ENCODE measurements around the gene ATAD1.

DNA sequence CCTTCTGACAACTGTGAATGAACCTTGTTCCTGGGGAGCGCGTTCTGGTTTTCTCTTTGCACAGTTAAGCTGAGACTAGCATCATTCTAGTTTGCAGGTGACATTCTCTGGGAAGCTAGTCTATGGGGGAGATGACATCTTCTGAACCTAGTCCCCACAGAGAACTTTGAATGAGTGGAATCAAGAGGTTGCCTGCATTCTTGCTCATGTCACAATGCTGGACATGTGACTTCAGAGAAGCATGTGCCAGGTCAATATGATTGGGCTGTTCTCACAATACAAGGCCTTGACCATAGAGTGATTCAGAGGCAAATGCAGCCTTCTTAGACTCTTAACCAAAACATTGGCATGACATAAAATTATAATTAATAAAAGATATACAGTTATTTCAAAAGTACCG is 23.2 kb upstream of the ATAD1 start:
- TF ChIP-seq, protein P1, sequence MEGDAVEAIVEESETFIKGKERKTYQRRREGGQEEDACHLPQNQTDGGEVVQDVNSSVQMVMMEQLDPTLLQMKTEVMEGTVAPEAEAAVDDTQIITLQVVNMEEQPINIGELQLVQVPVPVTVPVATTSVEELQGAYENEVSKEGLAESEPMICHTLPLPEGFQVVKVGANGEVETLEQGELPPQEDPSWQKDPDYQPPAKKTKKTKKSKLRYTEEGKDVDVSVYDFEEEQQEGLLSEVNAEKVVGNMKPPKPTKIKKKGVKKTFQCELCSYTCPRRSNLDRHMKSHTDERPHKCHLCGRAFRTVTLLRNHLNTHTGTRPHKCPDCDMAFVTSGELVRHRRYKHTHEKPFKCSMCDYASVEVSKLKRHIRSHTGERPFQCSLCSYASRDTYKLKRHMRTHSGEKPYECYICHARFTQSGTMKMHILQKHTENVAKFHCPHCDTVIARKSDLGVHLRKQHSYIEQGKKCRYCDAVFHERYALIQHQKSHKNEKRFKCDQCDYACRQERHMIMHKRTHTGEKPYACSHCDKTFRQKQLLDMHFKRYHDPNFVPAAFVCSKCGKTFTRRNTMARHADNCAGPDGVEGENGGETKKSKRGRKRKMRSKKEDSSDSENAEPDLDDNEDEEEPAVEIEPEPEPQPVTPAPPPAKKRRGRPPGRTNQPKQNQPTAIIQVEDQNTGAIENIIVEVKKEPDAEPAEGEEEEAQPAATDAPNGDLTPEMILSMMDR (IDR thresholded peaks at IDR 0.05; ENCODE audit: borderline replicate concordance, extremely low read depth, low read length, poor library complexity, severe bottlenecking) = no peak
- TF ChIP-seq EZH2 (IDR thresholded peaks at IDR 0.05; ENCODE audit: borderline replicate concordance, low read depth, low read length, severe bottlenecking) = no peak
